ENCODE data around the gene HNF4A. TPM values are rescaled to one million over a fixed set of nuclear protein-coding genes. Genes with fewer than 3 reads are reported as not detected.

HNF4A gene
- total RNA-seq, 2 donors from 2014 or later = 28.3 to 28.5 TPM

DNA sequence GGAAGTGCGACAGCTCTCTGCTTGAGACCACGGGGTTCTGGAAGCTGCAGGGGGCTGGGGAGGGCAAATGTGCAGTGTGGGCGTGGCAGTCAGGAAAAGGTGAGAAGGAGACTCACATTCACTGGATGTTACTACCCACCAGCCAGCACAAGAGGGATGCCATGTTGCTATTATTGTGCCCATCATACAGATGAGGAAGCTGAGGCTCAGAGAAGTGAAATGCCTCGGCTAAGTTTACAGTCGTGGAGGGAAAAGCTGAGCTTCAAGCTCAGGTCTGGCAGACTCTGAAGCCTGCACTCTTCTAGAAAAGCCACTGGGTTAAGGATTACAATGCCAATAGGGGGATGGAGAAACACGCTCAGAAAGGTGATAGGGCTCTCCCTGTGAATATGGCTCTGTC, 34.4 kb downstream of the HNF4A start:
- ATAC-seq (no peak), DNase-seq (no peak)
- TF ChIP-seq POLR2A (IDR thresholded peaks at IDR 0.05) (no peak), CTCF (IDR thresholded peaks at IDR 0.05) (no peak)
- intact Hi-C loops (cut with DNase I) = no loop called here
- 75 to 86% methylated on average over 6 of the region's 6 CpGs for WGBS, 2 donors
- H3K9me3 ChIP-seq = no peaks in the 10 kb centered on the region
- H3K27ac ChIP-seq = no peak overlapping the region
- H3K4me3 ChIP-seq = no peak overlapping the region
- H3K36me3 ChIP-seq (replicated peaks in 1 of 2; ENCODE audit: insufficient read depth in 1 of 2, low read depth in 2 of 2) = no peaks in the 10 kb centered on the region
- no peaks in the 10 kb centered on the region for H3K27me3 ChIP-seq
- H3K4me1 ChIP-seq = peaks cover 36% of the 10 kb centered on the region

- DNase-seq = no peak
- 81% methylated on average over 5 of the region's 5 CpGs; no CpG with 5 or more reads in 1 of the 2 donors for WGBS, 2 donors
- TF ChIP-seq POLR2A (IDR thresholded peaks at IDR 0.05) = no peak
- TF ChIP-seq CTCF (IDR thresholded peaks at IDR 0.05) = no peak
- no peaks in the 10 kb centered on the region for H3K36me3 ChIP-seq (replicated peaks in 1 of 2; ENCODE audit: insufficient read depth in 1 of 2, low read depth in 2 of 2)
- ATAC-seq = no peak
- H3K27me3 ChIP-seq = no peaks in the 10 kb centered on the region
- no peaks in the 10 kb centered on the region for H3K9me3 ChIP-seq
- H3K4me1 ChIP-seq = peaks cover 40% of the 10 kb centered on the region
- H3K27ac ChIP-seq = no peak overlapping the region
- H3K4me3 ChIP-seq = no peak overlapping the region
- intact Hi-C loops (cut with DNase I) = no loop called here
Observed at GRCh38 chr20:44390280-44390679, 34.8 kb downstream of the HNF4A start.

DNA sequence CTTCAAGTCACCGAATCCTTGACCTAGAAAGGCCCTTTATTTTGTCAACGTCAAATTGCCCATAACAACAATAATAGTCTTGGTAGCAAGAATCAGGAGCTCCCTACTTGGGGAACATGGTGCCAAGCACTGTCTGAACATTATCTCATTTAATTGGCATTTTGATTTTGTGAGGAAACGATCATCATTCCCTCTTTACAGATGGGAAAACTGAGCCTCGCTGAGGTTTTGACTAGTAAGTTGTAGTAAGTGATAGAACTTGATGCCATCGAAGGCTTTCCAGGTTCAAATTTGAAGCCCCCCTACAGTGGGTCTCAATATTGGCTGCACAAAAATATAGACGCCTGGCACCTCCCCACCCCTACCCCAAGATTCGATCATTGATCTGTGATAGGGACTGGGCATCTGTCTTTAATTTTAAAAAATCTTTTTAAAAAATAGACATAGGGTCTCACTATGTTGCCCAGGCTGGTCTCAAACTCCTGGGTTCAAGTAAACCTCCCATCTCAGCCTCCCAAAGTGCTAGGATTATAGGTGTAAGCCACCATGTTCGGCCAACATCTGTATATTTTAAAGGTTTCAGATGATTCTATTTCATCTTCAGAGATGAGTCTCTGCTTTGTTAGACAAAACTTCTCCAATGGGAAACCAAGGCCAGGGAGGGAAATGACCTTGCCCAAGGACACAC, 36.7 kb downstream of the HNF4A start:
- Histone ChIP-seq H3K4me1 (peaks cover 38% of the 10 kb centered on the region), H3K36me3 (replicated peaks in 1 of 2; ENCODE audit: insufficient read depth in 1 of 2, low read depth in 2 of 2) (no peaks in the 10 kb centered on the region), H3K4me3 (no peak overlapping the region), H3K27me3 (no peaks in the 10 kb centered on the region), H3K27ac (no peak overlapping the region), H3K9me3 (no peaks in the 10 kb centered on the region)
- ATAC-seq (no peak), DNase-seq (no peak)
- 93 to 94% methylated on average over 8 of the region's 8 CpGs for WGBS, 2 donors
- intact Hi-C loops (cut with DNase I) = no loop called here
- TF ChIP-seq POLR2A (IDR thresholded peaks at IDR 0.05) (no peak), CTCF (IDR thresholded peaks at IDR 0.05) (no peak)

- H3K27ac ChIP-seq = no peak overlapping the region
- peaks cover 38% of the 10 kb centered on the region for H3K4me1 ChIP-seq
- no peaks in the 10 kb centered on the region for H3K27me3 ChIP-seq
- ATAC-seq (no peak), DNase-seq (peak in 3 of 4 donors; percentile 19 to 50 (median 40))
- WGBS, 2 donors = 35% methylated on average over 5 of the region's 5 CpGs; no CpG with 5 or more reads in 1 of the 2 donors
- H3K36me3 ChIP-seq (replicated peaks in 1 of 2; ENCODE audit: insufficient read depth in 1 of 2, low read depth in 2 of 2) = no peaks in the 10 kb centered on the region
- intact Hi-C loops (cut with DNase I) = no loop called here
- H3K9me3 ChIP-seq = no peaks in the 10 kb centered on the region
- no peak overlapping the region for H3K4me3 ChIP-seq
- TF ChIP-seq POLR2A (IDR thresholded peaks at IDR 0.05) = no peak
- TF ChIP-seq CTCF (IDR thresholded peaks at IDR 0.05) = no peak
Observed at GRCh38 chr20:44392776-44393607, 37.5 kb downstream of the HNF4A start.

Measured in body of pancreas (tissue), 4 donors.